KMS-11 (cell line): ENCODE results near the gene FAHD2A.

ENCODE experiments used
- H2AFZ ChIP-seq: fragments of 200-600 bp; sonication (generic); 2 replicates; pipeline ENCODE4 v1.6.1; 2016; ENCODE audit warnings: antibody characterized with exemption, mixed run types, low read depth
- H3K27ac ChIP-seq: fragments of 200-600 bp; sonication (generic); 2 replicates; pipeline ENCODE4 v1.6.1; 2016; ENCODE audit warnings: mild to moderate bottlenecking, mixed run types
- H3K27me3 ChIP-seq: fragments of 200-600 bp; sonication (generic); 2 replicates; pipeline ENCODE4 v1.6.1; 2017; ENCODE audit warnings: mild to moderate bottlenecking, low read depth, mixed run types, moderate library complexity; ENCODE audit not compliant: insufficient read depth
- H3K36me3 ChIP-seq: fragments of 200-600 bp; sonication (generic); 2 replicates; pipeline ENCODE4 v1.6.1; 2017; ENCODE audit warnings: mild to moderate bottlenecking, mixed run types; ENCODE audit not compliant: insufficient read depth
- H3K4me1 ChIP-seq: fragments of 200-600 bp; sonication (generic); 2 replicates; pipeline ENCODE4 v1.6.1; 2016; ENCODE audit warnings: mild to moderate bottlenecking, low read depth, mixed run types; ENCODE audit not compliant: poor library complexity, severe bottlenecking
- H3K4me2 ChIP-seq: fragments of 200-600 bp; sonication (generic); 2 replicates; pipeline ENCODE4 v1.7.0; 2016; ENCODE audit warnings: mild to moderate bottlenecking, mixed run types
- H3K4me3 ChIP-seq: fragments of 200-600 bp; sonication (generic); IDR thresholded peaks from 2 replicates; pipeline ENCODE4 v1.6.1; 2017; ENCODE audit warnings: low read depth, low read length, mixed read lengths; ENCODE audit not compliant: insufficient read depth
- H3K79me2 ChIP-seq: fragments of 200-600 bp; sonication (generic); 2 replicates; pipeline ENCODE4 v1.6.1; 2016; ENCODE audit warnings: low read depth, mixed run types; ENCODE audit not compliant: insufficient read depth
- H3K9ac ChIP-seq: fragments of 200-600 bp; sonication (generic); 2 replicates; pipeline ENCODE4 v1.6.1; 2016; ENCODE audit warnings: mild to moderate bottlenecking, mixed run types
- H4K20me1 ChIP-seq: fragments of 200-600 bp; sonication (generic); 2 replicates; pipeline ENCODE4 v1.6.1; 2016; ENCODE audit warnings: mild to moderate bottlenecking, mixed run types; ENCODE audit not compliant: insufficient read depth
- CTCF ChIP-seq: fragments of 200-600 bp; sonication (generic); conservative IDR thresholded peaks from 2 replicates; pipeline ENCODE4 v1.6.1; 2017; ENCODE audit warnings: low read depth, mild to moderate bottlenecking, antibody characterized with exemption, low read length, moderate library complexity, mixed read lengths

Gene FAHD2A

GRCh38 chr2:95402370-95403203, at the start of gene FAHD2A:
TSS of gene FAHD2A (plus strand) at chr2:95402708. CDS start at chr2:95405559, 2,851 bp downstream.
- Histone ChIP-seq H3K4me1 (peaks cover 6% of the 10 kb centered on the region), H3K27ac (peak within 1 kb of the TSS; percentile 71), H3K79me2 (peaks cover 18% of the 10 kb centered on the region), H3K36me3 (no peaks in the 10 kb centered on the region), H3K4me2 (peak within 1 kb of the TSS; percentile 59), H4K20me1 (no peaks in the 10 kb centered on the region), H3K4me3 (peak within 1 kb of the TSS; percentile 64), H3K27me3 (no peaks in the 10 kb centered on the region), H2AFZ (peak within 1 kb of the TSS; percentile 93), H3K9ac (peak within 1 kb of the TSS; percentile 92)
- TF ChIP-seq CTCF, result no peak

- Histone ChIP-seq H3K4me2 (no peak overlapping the region), H2AFZ (no peak overlapping the region), H3K9ac (no peak overlapping the region), H3K27me3 (no peaks in the 10 kb centered on the region), H3K79me2 (no peaks in the 10 kb centered on the region), H3K36me3 (no peaks in the 10 kb centered on the region), H3K4me1 (no peaks in the 10 kb centered on the region), H3K4me3 (no peak overlapping the region), H3K27ac (no peak overlapping the region), H4K20me1 (no peaks in the 10 kb centered on the region)
- TF ChIP-seq CTCF, result no peak
Observed at GRCh38 chr2:95353055-95353575, 49.4 kb upstream of the FAHD2A start.

GRCh38 chr2:95353613-95354468, 48.7 kb upstream of the FAHD2A start:
- H3K36me3 ChIP-seq, result no peaks in the 10 kb centered on the region
- H3K4me1 ChIP-seq, result no peaks in the 10 kb centered on the region
- H2AFZ ChIP-seq, result no peak overlapping the region
- H3K27ac ChIP-seq, result no peak overlapping the region
- no peak for TF ChIP-seq CTCF
- H3K4me2 ChIP-seq, result no peak overlapping the region
- no peak overlapping the region for H3K9ac ChIP-seq
- no peaks in the 10 kb centered on the region for H3K79me2 ChIP-seq
- no peaks in the 10 kb centered on the region for H4K20me1 ChIP-seq
- no peaks in the 10 kb centered on the region for H3K27me3 ChIP-seq
- no peak overlapping the region for H3K4me3 ChIP-seq

- Histone ChIP-seq H3K4me2 (no peak overlapping the region), H3K27ac (no peak overlapping the region), H3K9ac (no peak overlapping the region), H3K36me3 (no peaks in the 10 kb centered on the region), H3K79me2 (no peaks in the 10 kb centered on the region), H3K4me1 (no peaks in the 10 kb centered on the region), H3K27me3 (no peaks in the 10 kb centered on the region), H4K20me1 (no peaks in the 10 kb centered on the region), H2AFZ (no peak overlapping the region), H3K4me3 (no peak overlapping the region)
- no peak for TF ChIP-seq CTCF
Observed at GRCh38 chr2:95354469-95354901, 48.0 kb upstream of the FAHD2A start.
